BE2C (cell line): ENCODE results near the gene SHH.
"Not testable (repeated sequence)": the region's sequence is repeated elsewhere in the genome, so short reads cannot be mapped to it uniquely, and the experiment has no call there.

Source experiments
- DNase-seq: peaks from one replicate; pipeline ENCODE4 v3.0.0-alpha.2; 2020
- H3K27me3 ChIP-seq: fragments of 250-450 bp; sonication (Bioruptor Pico); 2 replicates; pipeline ENCODE4 v1.5.1; 2020; ENCODE audit warnings: mild to moderate bottlenecking
- H3K36me3 ChIP-seq: fragments of 250-450 bp; sonication (Bioruptor Pico); 2 replicates; pipeline ENCODE4 v1.5.1; 2020; ENCODE audit warnings: mild to moderate bottlenecking
- H3K4me1 ChIP-seq: fragments of 250-450 bp; sonication (Bioruptor Pico); 2 replicates; pipeline ENCODE4 v1.5.1; 2020
- H3K4me3 ChIP-seq: 2 replicates; pipeline ENCODE4 v1.5.1; 2011; ENCODE audit warnings: low read depth, low read length
- H3K9me3 ChIP-seq: fragments of 250-450 bp; sonication (Bioruptor Pico); 2 replicates; pipeline ENCODE4 v1.5.1; 2020
- TF ChIP-seq, protein P1 (sequence below): IDR thresholded peaks from 2 replicates; pipeline ENCODE4 v1.5.1; 2012; ENCODE audit warnings: mild to moderate bottlenecking, low read depth, low read length

SHH gene

DNA sequence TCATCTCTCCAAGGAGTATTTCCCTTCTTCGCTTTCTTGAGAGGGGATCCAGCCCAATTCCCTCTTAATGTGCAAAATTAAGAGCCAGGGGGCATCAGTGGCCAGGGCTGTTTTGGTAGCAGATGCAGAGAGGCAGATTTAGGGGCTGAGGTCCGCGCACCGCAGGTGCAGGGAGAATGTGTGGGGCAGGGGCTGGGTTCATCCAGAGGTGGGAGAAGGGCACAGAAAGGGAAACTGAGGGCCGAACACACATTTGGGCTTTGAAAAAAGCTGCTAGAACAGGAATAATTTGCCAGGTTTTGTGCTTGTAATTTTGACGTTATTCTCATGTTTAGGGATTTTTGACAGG lies 6.5 kb upstream of the SHH start:
- TF ChIP-seq, protein P1, sequence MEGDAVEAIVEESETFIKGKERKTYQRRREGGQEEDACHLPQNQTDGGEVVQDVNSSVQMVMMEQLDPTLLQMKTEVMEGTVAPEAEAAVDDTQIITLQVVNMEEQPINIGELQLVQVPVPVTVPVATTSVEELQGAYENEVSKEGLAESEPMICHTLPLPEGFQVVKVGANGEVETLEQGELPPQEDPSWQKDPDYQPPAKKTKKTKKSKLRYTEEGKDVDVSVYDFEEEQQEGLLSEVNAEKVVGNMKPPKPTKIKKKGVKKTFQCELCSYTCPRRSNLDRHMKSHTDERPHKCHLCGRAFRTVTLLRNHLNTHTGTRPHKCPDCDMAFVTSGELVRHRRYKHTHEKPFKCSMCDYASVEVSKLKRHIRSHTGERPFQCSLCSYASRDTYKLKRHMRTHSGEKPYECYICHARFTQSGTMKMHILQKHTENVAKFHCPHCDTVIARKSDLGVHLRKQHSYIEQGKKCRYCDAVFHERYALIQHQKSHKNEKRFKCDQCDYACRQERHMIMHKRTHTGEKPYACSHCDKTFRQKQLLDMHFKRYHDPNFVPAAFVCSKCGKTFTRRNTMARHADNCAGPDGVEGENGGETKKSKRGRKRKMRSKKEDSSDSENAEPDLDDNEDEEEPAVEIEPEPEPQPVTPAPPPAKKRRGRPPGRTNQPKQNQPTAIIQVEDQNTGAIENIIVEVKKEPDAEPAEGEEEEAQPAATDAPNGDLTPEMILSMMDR: no peak
- Histone ChIP-seq H3K4me1 (no peaks in the 10 kb centered on the region), H3K27me3 (peaks cover 29% of the 10 kb centered on the region), H3K9me3 (no peaks in the 10 kb centered on the region), H3K4me3 (no peak overlapping the region), H3K36me3 (no peaks in the 10 kb centered on the region)
- DNase-seq: no peak

DNA sequence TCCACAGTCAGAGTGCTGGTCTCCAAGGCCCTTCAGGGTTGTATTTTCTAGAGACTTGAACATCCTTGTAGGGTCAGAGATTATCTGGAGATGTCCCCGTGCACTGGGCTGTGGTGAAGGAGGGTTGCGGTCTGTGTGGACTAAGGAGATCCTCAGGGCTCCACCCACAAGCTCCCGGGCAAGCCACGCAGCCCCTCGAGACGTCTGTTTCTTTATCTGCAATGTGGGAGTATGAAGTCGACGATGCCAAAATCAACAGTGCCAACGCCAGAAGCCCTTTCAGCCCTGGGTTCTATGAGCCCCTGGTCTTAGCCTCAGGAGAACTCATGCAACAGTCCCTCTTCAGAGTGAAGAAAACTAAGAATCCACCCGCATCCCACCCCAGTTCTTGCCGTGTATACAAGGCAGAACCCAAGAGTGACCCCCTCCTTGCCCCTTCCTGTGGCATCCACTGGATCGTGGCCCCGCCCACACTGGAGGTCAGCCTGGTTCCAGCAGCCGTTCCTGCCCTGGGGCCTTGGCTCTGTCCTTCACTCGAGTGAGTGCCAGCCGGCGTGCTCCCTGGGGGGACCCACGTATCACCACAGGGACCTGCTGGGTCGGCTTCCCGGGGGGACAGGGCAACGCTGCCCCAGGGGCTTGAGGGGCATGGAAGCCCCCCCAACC lies 6.0 kb upstream of the SHH start:
- H3K36me3 ChIP-seq: no peaks in the 10 kb centered on the region
- no peaks in the 10 kb centered on the region for H3K4me1 ChIP-seq
- H3K9me3 ChIP-seq: no peaks in the 10 kb centered on the region
- H3K27me3 ChIP-seq: peaks cover 29% of the 10 kb centered on the region
- H3K4me3 ChIP-seq: no peak overlapping the region
- TF ChIP-seq, protein P1: no peak
- DNase-seq: no peak

DNA sequence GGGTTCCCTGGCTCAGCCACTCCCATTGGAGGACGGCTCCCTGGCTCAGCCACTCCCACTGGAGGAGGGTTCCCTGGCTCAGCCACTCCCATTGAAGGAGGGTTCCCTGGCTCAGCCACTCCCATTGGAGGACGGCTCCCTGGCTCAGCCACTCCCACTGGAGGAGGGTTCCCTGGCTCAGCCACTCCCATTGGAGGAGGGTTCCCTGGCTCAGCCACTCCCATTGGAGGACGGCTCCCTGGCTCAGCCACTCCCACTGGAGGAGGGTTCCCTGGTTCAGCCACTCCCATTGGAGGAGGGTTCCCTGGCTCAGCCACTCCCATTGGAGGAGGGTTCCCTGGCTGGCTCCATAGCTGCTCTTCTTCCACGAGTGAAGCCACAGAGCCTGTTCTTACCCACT lies 5.3 kb upstream of the SHH start:
- H3K27me3 ChIP-seq: peaks cover 34% of the 10 kb centered on the region
- not testable (repeated sequence) for H3K36me3 ChIP-seq, DNase-seq, H3K9me3 ChIP-seq, H3K4me3 ChIP-seq, H3K4me1 ChIP-seq

DNA sequence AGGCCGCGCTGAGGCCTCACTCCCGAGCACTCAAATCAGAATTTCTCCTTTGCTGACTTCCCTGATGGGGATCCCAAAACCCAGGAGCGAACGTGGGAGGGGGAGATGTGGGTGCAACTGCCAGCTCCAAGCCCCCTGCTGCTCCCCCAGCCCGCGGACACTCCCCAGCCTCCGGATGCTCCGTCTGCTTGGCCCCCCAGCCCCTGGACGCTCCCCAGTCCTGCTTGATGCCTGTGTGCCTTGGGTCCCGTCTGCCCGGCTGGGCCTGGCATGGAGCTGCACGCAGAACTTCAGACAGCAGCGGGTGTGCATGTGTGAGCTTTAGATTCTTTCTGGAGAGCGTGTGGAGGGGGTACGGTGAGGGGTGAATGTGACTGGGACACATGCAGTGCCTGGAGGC lies 4.7 kb upstream of the SHH start:
- Histone ChIP-seq H3K27me3 (peaks cover 37% of the 10 kb centered on the region), H3K4me3 (no peak overlapping the region), H3K9me3 (no peaks in the 10 kb centered on the region), H3K36me3 (no peaks in the 10 kb centered on the region), H3K4me1 (no peaks in the 10 kb centered on the region)
- DNase-seq: no peak
- TF ChIP-seq, protein P1: no peak

DNA sequence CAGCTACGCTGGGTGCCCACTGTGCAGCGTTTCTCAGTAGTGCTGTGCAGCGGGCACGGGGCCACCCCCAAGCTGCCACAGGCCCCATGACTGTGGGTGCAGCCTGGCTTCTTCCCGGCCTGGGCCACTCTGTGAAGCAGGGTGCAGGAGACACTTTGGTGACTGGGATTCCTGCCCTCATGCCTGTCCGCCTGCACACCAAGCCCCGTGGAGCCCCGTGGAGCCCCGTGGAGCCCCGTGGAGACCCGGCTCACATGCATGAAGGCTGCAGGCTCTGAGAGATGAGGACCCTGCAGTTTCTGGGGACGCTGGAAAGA lies 3.9 kb upstream of the SHH start:
- H3K4me1 ChIP-seq: no peaks in the 10 kb centered on the region
- TF ChIP-seq, protein P1: no peak
- DNase-seq: no peak
- no peaks in the 10 kb centered on the region for H3K36me3 ChIP-seq
- H3K9me3 ChIP-seq: no peaks in the 10 kb centered on the region
- H3K27me3 ChIP-seq: peaks cover 38% of the 10 kb centered on the region
- no peak overlapping the region for H3K4me3 ChIP-seq

DNA sequence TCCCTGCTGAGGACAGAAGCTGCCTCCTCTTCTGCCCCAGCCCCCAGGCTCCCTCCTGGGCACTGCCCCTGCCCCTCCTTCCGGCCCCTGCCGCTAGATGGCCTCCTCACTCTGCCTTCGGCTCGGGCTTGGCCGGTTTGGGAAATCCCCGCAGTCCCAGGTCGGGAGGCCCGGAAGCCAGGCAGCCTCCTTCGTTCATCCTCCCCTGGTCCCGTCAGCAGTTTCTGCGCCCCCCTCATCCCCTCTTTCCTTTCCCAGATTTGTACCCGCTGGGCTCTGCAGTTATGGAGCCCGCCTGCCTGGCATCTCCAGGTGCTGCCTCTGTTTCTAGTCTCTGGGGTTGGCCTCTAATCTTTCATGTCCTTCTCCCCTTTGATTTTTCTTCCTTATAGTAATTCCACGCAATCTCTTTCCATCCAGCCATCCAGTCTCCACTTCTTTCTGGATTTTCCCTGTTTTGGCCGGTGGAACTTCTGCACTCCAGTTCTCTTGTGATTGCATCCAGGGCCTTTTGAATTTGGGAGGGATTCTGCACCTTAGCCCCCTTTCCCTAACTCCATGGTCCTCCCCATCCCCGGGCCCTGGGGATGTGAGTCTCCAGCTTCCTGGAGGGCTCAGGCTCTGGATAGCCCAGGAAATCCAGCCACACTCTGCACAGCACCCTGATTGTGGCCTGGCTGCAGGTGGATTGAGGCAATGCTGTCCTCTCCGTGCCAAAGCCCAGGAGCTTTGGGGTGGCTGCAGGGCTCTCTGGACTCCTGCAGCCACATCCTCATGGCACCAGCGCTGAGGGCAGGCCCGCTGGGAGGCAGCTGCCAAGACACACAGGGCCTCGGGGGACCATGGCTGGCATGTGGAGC lies 3.3 kb upstream of the SHH start:
- peak; percentile 57 for DNase-seq
- H3K27me3 ChIP-seq: peaks cover 44% of the 10 kb centered on the region
- H3K4me1 ChIP-seq: no peaks in the 10 kb centered on the region
- H3K9me3 ChIP-seq: no peaks in the 10 kb centered on the region
- TF ChIP-seq, protein P1: peak; percentile 66
- no peaks in the 10 kb centered on the region for H3K36me3 ChIP-seq
- H3K4me3 ChIP-seq: no peak overlapping the region
